GM23338 (cell line): Measurements from ENCODE around the gene TRIM56. TPM values are rescaled to one million over a fixed set of nuclear protein-coding genes. Genes with fewer than 3 reads are reported as not detected.

ENCODE experiments used
- ATAC-seq: fragments of 200-7000 bp; cut with Tn5 transposase; 3 replicates; pipeline ENCODE4 v1.9.1; 2020
- DNase-seq: peaks from one replicate; pipeline ENCODE4 v3.0.0-alpha.2; 2015; ENCODE audit warnings: low spot score
- H2AFZ ChIP-seq: fragments of 200-600 bp; sonication (generic); 2 replicates; pipeline ENCODE4 v1.8.0; 2016; ENCODE audit warnings: antibody characterized with exemption, mild to moderate bottlenecking, moderate library complexity
- H3F3A ChIP-seq: fragments of 200-600 bp; sonication (generic); replicated peaks from 2 replicates; pipeline ENCODE4 v1.8.0; 2017; ENCODE audit warnings: antibody characterized with exemption, mixed run types, low read depth
- H3K27ac ChIP-seq: fragments of 200-600 bp; sonication (generic); 2 replicates; pipeline ENCODE4 v1.6.1; 2016; ENCODE audit warnings: low read depth
- H3K27me3 ChIP-seq: fragments of 200-600 bp; sonication (generic); 2 replicates; pipeline ENCODE4 v1.8.0; 2016; ENCODE audit warnings: mild to moderate bottlenecking, mixed run types, moderate library complexity; ENCODE audit not compliant: insufficient read depth
- H3K36me3 ChIP-seq: fragments of 200-600 bp; sonication (generic); 2 replicates; pipeline ENCODE4 v1.8.0; 2016; ENCODE audit warnings: mild to moderate bottlenecking; ENCODE audit not compliant: insufficient read depth
- H3K4me1 ChIP-seq: fragments of 200-600 bp; sonication (generic); 2 replicates; pipeline ENCODE4 v1.8.0; 2016; ENCODE audit warnings: mild to moderate bottlenecking, moderate library complexity; ENCODE audit not compliant: insufficient read depth
- H3K4me2 ChIP-seq: fragments of 200-600 bp; sonication (generic); 2 replicates; pipeline ENCODE4 v1.7.1; 2017; ENCODE audit warnings: mixed run types
- H3K4me3 ChIP-seq: fragments of 200-600 bp; sonication (generic); 2 replicates; pipeline ENCODE4 v1.6.1; 2016; ENCODE audit warnings: mixed run types
- H3K79me2 ChIP-seq: fragments of 200-600 bp; sonication (generic); replicated peaks from 2 replicates; pipeline ENCODE4 v1.8.0; 2017; ENCODE audit warnings: mild to moderate bottlenecking; ENCODE audit not compliant: insufficient read depth
- H3K9me2 ChIP-seq: fragments of 200-600 bp; sonication (generic); 2 replicates; pipeline ENCODE4 v1.8.0; 2017; ENCODE audit not compliant: insufficient read depth
- H4K20me1 ChIP-seq: fragments of 200-600 bp; sonication (generic); replicated peaks from 2 replicates; pipeline ENCODE4 v1.8.0; 2017; ENCODE audit warnings: mild to moderate bottlenecking; ENCODE audit not compliant: insufficient read depth
- H3K27ac Mint-ChIP-seq: 2 replicates; pipeline ENCODE4 v1.8.0; 2020; ENCODE audit warnings: inconsistent platforms, mild to moderate bottlenecking, moderate library complexity, mixed read lengths
- H3K27me3 Mint-ChIP-seq: 3 replicates; pipeline ENCODE4 v1.8.0; 2022; ENCODE audit warnings: low read depth, mild to moderate bottlenecking, moderate library complexity, mixed read lengths, inconsistent platforms; ENCODE audit not compliant: insufficient read depth, poor library complexity
- H3K36me3 Mint-ChIP-seq: 3 replicates; pipeline ENCODE4 v1.8.0; 2021; ENCODE audit warnings: low read depth, mild to moderate bottlenecking, inconsistent platforms, moderate library complexity, mixed read lengths
- H3K4me1 Mint-ChIP-seq: 3 replicates; pipeline ENCODE4 v1.8.0; 2020; ENCODE audit warnings: mild to moderate bottlenecking, inconsistent platforms, mixed read lengths
- H3K4me3 Mint-ChIP-seq: 3 replicates; pipeline ENCODE4 v1.8.0; 2021; ENCODE audit warnings: moderate library complexity, mild to moderate bottlenecking, inconsistent platforms, mixed read lengths
- H3K9me3 Mint-ChIP-seq: 3 replicates; pipeline ENCODE4 v1.8.0; 2020; ENCODE audit warnings: moderate library complexity, mild to moderate bottlenecking, inconsistent platforms, mixed read lengths
- CREB1 ChIP-seq: fragments of 250-450 bp; sonication (Bioruptor Pico); IDR thresholded peaks from 2 replicates; pipeline ENCODE4 v1.5.0; 2020; ENCODE audit warnings: low read depth, mild to moderate bottlenecking, moderate library complexity
- ETS1 ChIP-seq: IDR thresholded peaks from 2 replicates; pipeline ENCODE4 v1.6.1; 2016; ENCODE audit warnings: antibody characterized with exemption
- EZH2phosphoT487 ChIP-seq: fragments of 200-600 bp; sonication (generic); IDR thresholded peaks from one replicate; pipeline ENCODE4 v1.8.1; 2018; ENCODE audit warnings: antibody characterized with exemption; ENCODE audit not compliant: unreplicated experiment
- JUNB ChIP-seq: IDR thresholded peaks from one replicate; pipeline ENCODE4 v1.6.1; 2016; ENCODE audit warnings: antibody characterized with exemption; ENCODE audit not compliant: unreplicated experiment
- POLR2AphosphoS5 ChIP-seq: IDR thresholded peaks from 2 replicates; pipeline ENCODE4 v1.6.1; 2016; ENCODE audit warnings: antibody characterized with exemption, low read depth
- REST ChIP-seq: IDR thresholded peaks from one replicate; pipeline ENCODE4 v1.6.1; 2018; ENCODE audit warnings: antibody characterized with exemption; ENCODE audit not compliant: unreplicated experiment
- STAT1 ChIP-seq: IDR thresholded peaks from one replicate; pipeline ENCODE4 v1.6.1; 2016; ENCODE audit warnings: antibody characterized with exemption; ENCODE audit not compliant: unreplicated experiment
- ZNF114 ChIP-seq: fragments of 250-450 bp; sonication (Bioruptor Pico); IDR thresholded peaks from 2 replicates; pipeline ENCODE4 v1.5.0; 2020; ENCODE audit warnings: mild to moderate bottlenecking, moderate library complexity
- ZNF462 ChIP-seq: fragments of 250-450 bp; sonication (Bioruptor Pico); IDR thresholded peaks from 2 replicates; pipeline ENCODE4 v1.5.0; 2020; ENCODE audit warnings: mild to moderate bottlenecking, moderate library complexity
- polyA plus RNA-seq: library from polyadenylated mRNA; unstranded; fragments of >200 nt; fragmentation: Nextera tagmentation; extraction: Ambion mirVana; gene quantifications from 2 replicates; pipeline ENCODE4 v1.2.1, GENCODE V29; 2016
- total RNA-seq: library from RNA; depleted of rRNA; stranded (reverse); fragments of >200 nt; shearing (Covaris generic); gene quantifications from 2 replicates; pipeline ENCODE4 v1.2.3, GENCODE V29; 2014

TRIM56 gene
- total and polyA plus RNA-seq, 2 experiments from 2014 or later, result 10.0 to 15.7 TPM

- Histone ChIP-seq H3K27me3 (no peaks in the 10 kb centered on the region), H3K27ac (no peak overlapping the region), H3F3A (no peaks in the 10 kb centered on the region), H2AFZ (0 out of 2 replicates have a peak overlapping the region, but pooled peaks have one; percentile 47), H3K9me2 (no peaks in the 10 kb centered on the region), H4K20me1 (no peaks in the 10 kb centered on the region), H3K4me3 (no peak overlapping the region), H3K79me2 (no peaks in the 10 kb centered on the region), H3K4me2 (no peak overlapping the region), H3K4me1 (peaks cover 5% of the 10 kb centered on the region; the same call in 1 of the 2 replicates), H3K36me3 (no peaks in the 10 kb centered on the region)
- Mint-ChIP-seq H3K27me3 (peaks cover 13% of the 10 kb centered on the region), H3K4me3 (no peak overlapping the region; the same call in 2 of the 3 replicates), H3K36me3 (no peaks in the 10 kb centered on the region), H3K9me3 (no peaks in the 10 kb centered on the region), H3K4me1 (peaks cover 10% of the 10 kb centered on the region), H3K27ac (peak overlapping the region; percentile 22; the same call in 1 of the 2 replicates)
- ATAC-seq, result peak; percentile 68
- peak; percentile 23 for DNase-seq
- TF ChIP-seq EZH2phosphoT487, result no peak
- TF ChIP-seq ZNF462 (CRISPR knock-in tag), result no peak
- TF ChIP-seq ETS1, result no peak
Observed at GRCh38 chr7:101066141-101066832, 19.0 kb upstream of the TRIM56 start.

- Histone ChIP-seq H2AFZ (0 out of 2 replicates have a peak overlapping the region, but pooled peaks have one; percentile 47), H3K27ac (no peak overlapping the region), H3F3A (no peaks in the 10 kb centered on the region), H3K27me3 (no peaks in the 10 kb centered on the region), H3K9me2 (no peaks in the 10 kb centered on the region), H4K20me1 (no peaks in the 10 kb centered on the region), H3K4me1 (peaks cover 5% of the 10 kb centered on the region; the same call in 1 of the 2 replicates), H3K79me2 (no peaks in the 10 kb centered on the region), H3K36me3 (no peaks in the 10 kb centered on the region), H3K4me3 (no peak overlapping the region), H3K4me2 (no peak overlapping the region)
- Mint-ChIP-seq H3K4me1 (peaks cover 10% of the 10 kb centered on the region), H3K4me3 (no peak overlapping the region; the same call in 2 of the 3 replicates), H3K36me3 (no peaks in the 10 kb centered on the region), H3K27ac (peak overlapping the region; percentile 22; the same call in 1 of the 2 replicates), H3K9me3 (no peaks in the 10 kb centered on the region), H3K27me3 (peaks cover 10% of the 10 kb centered on the region)
- DNase-seq, result no peak
- peak; percentile 62 for ATAC-seq
- TF ChIP-seq ZNF114, result no peak
- TF ChIP-seq REST, result no peak
- TF ChIP-seq CREB1 (CRISPR knock-in tag), result no peak
- TF ChIP-seq POLR2AphosphoS5, result no peak
- no peak for TF ChIP-seq JUNB
- no peak for TF ChIP-seq EZH2phosphoT487
- no peak for TF ChIP-seq STAT1
Observed at GRCh38 chr7:101066833-101067177, 18.5 kb upstream of the TRIM56 start.
